ENCODE results near the gene USP19.

USP19 gene

DNA sequence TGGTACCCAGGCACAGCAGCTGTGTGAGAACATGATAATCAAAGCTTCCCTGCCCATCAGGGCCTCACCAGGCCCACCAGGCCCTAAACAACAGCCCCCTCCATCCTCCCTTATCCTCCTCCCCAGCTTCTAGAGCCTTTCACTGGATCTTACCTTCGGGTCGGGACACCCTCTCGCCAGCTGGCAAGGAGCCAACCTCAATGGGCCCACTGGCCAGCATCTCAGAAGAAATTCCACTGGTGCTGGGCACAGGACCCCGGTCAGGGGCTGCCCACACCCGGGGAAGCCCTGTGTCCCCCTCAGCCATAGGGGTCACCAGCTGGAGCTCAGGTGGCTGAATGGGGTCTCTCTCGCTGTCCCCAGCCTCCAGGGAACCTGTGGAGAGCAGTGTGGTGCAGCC lies 9.3 kb downstream of the USP19 start:
- TF ChIP-seq, protein P1, sequence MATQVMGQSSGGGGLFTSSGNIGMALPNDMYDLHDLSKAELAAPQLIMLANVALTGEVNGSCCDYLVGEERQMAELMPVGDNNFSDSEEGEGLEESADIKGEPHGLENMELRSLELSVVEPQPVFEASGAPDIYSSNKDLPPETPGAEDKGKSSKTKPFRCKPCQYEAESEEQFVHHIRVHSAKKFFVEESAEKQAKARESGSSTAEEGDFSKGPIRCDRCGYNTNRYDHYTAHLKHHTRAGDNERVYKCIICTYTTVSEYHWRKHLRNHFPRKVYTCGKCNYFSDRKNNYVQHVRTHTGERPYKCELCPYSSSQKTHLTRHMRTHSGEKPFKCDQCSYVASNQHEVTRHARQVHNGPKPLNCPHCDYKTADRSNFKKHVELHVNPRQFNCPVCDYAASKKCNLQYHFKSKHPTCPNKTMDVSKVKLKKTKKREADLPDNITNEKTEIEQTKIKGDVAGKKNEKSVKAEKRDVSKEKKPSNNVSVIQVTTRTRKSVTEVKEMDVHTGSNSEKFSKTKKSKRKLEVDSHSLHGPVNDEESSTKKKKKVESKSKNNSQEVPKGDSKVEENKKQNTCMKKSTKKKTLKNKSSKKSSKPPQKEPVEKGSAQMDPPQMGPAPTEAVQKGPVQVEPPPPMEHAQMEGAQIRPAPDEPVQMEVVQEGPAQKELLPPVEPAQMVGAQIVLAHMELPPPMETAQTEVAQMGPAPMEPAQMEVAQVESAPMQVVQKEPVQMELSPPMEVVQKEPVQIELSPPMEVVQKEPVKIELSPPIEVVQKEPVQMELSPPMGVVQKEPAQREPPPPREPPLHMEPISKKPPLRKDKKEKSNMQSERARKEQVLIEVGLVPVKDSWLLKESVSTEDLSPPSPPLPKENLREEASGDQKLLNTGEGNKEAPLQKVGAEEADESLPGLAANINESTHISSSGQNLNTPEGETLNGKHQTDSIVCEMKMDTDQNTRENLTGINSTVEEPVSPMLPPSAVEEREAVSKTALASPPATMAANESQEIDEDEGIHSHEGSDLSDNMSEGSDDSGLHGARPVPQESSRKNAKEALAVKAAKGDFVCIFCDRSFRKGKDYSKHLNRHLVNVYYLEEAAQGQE (IDR thresholded peaks at IDR 0.05; ENCODE audit: low read depth) = no peak
- TF ChIP-seq TAF1 (IDR thresholded peaks at IDR 0.05; ENCODE audit: low read depth) (no peak), RAD21 (IDR thresholded peaks at IDR 0.05; ENCODE audit: low read depth) (no peak), YY1 (IDR thresholded peaks at IDR 0.05; ENCODE audit: low read depth) (no peak), FOXM1 (IDR thresholded peaks at IDR 0.05; ENCODE audit: borderline replicate concordance, low read depth) (no peak), CREB1 (IDR thresholded peaks at IDR 0.05; ENCODE audit: low read depth) (no peak), ZBTB7A (IDR thresholded peaks at IDR 0.05; ENCODE audit: low read depth) (no peak), CEBPB (IDR thresholded peaks at IDR 0.05) (no peak), EP300 (IDR thresholded peaks at IDR 0.05; ENCODE audit: borderline replicate concordance) (no peak), TCF12 (IDR thresholded peaks at IDR 0.05; ENCODE audit: low read depth) (no peak), EGR1 (IDR thresholded peaks at IDR 0.05) (no peak)
- TF ChIP-seq, protein P2, sequence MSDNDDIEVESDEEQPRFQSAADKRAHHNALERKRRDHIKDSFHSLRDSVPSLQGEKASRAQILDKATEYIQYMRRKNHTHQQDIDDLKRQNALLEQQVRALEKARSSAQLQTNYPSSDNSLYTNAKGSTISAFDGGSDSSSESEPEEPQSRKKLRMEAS (IDR thresholded peaks at IDR 0.05) = no peak
- TF ChIP-seq, protein P3, sequence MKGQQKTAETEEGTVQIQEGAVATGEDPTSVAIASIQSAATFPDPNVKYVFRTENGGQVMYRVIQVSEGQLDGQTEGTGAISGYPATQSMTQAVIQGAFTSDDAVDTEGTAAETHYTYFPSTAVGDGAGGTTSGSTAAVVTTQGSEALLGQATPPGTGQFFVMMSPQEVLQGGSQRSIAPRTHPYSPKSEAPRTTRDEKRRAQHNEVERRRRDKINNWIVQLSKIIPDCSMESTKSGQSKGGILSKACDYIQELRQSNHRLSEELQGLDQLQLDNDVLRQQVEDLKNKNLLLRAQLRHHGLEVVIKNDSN (IDR thresholded peaks at IDR 0.05) = no peak

DNA sequence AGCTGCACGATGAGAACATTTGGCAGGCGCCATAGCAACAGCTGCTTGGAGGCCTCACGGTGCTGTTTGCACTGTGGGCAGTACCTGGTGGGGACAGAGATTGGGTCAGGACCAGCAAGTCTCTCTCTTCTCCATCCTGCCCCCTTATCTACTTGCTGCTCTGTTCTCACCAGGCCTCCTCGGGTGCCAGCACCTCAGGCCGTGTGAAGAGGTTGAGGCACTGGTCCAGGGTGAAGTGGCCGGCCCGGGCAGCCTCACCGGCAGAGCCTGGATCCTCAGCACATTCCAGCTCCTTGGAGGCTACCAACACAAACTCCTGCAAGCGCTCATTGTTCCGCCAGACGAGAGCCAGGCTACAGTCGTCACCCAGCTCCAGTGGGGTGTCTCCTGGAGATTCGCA lies 9.8 kb downstream of the USP19 start:
- TF ChIP-seq YY1 (IDR thresholded peaks at IDR 0.05; ENCODE audit: low read depth) (no peak), TAF1 (IDR thresholded peaks at IDR 0.05; ENCODE audit: low read depth) (no peak), TEAD4 (IDR thresholded peaks at IDR 0.05) (no peak), FOXM1 (IDR thresholded peaks at IDR 0.05; ENCODE audit: borderline replicate concordance, low read depth) (no peak), CEBPB (IDR thresholded peaks at IDR 0.05) (no peak), EGR1 (IDR thresholded peaks at IDR 0.05) (no peak), NFIC (IDR thresholded peaks at IDR 0.05) (no peak)
- TF ChIP-seq, protein P2 (IDR thresholded peaks at IDR 0.05) = no peak

DNA sequence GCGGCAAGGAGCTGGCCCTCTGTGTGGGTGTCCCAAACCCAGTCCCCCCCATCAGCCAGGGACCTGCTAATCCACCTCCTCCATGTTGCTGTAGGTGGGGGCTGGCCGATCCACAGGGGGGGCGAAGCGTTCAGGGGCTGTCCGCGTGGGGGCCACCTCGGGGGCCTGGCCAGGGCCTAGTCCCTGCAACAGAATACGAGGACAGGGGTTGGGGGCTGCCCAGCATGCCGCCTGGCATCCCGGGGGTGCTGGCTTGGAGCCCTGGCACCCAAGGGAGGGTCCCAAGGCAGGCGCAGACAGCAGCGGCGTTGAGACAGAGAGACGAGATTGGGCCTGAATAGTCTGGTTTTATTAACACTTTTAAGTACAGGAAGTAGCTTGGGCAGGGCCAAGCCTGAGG lies 12.3 kb downstream of the USP19 start:
- no peak for TF ChIP-seq EGR1 (IDR thresholded peaks at IDR 0.05)
- no peak for TF ChIP-seq RAD21 (IDR thresholded peaks at IDR 0.05; ENCODE audit: low read depth)
- TF ChIP-seq CREB1 (IDR thresholded peaks at IDR 0.05; ENCODE audit: low read depth) = no peak
- TF ChIP-seq, protein P2 (IDR thresholded peaks at IDR 0.05) = no peak
- no peak for TF ChIP-seq EP300 (IDR thresholded peaks at IDR 0.05; ENCODE audit: borderline replicate concordance)

DNA sequence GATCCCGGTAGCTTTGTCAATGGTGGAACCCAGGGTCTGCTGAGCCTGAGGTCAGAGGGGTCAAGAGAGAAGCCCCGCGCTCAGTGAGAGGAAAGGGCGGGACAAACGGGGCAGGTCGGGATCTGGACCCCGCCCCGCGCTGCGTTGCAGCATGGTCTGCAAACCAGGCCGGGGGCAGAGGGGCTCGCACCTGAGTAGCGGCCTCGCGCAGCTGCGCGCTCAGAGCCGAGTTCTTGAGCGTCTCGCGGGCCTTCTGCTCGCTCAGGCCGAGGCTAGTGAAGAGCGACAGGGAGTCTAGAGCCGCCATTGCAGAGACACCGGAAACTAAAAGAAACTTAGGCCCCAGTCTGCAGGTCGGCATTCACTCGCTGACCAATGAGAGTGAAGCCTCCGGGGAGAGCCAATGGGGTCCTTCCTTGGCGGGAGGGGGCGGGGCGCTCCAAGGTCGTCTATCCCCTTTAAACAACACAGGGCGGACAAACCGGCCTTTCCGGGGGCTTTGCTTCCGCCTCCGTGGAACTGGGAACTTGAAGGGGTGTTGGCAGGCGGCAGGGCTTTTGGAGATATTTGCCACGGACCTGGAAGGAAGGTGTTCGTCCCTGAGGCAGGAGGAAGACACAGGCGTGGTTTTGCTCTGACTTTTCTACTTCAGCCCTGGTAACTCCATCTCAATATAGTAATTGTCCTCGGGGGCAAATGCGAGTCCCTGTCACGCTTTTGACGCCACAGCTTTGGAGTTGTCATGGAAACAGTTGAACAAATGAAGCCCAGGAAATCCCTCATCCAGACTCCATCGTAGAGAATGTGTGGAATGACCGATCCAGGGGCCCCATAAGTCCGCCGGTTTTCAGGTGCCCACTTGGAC lies 16.0 kb downstream of the USP19 start, which contains the start of gene QARS1:
Gene QARS1 (minus strand): TSS at position 331 of the 865 bp plus-strand sequence. CDS start 24 bp downstream, at position 307.
- peak; percentile 47; the same call in 1 of the 2 replicates for TF ChIP-seq TCF12 (IDR thresholded peaks at IDR 0.05; ENCODE audit: low read depth)
- no peak for TF ChIP-seq NFIC (IDR thresholded peaks at IDR 0.05)
- TF ChIP-seq EP300 (IDR thresholded peaks at IDR 0.05; ENCODE audit: borderline replicate concordance) = peak; percentile 20; the same call in 1 of the 2 replicates
- TF ChIP-seq ZBTB7A (IDR thresholded peaks at IDR 0.05; ENCODE audit: low read depth) = no peak
- peak; percentile 92 for TF ChIP-seq YY1 (IDR thresholded peaks at IDR 0.05; ENCODE audit: low read depth)
- no peak for TF ChIP-seq RAD21 (IDR thresholded peaks at IDR 0.05; ENCODE audit: low read depth)
- TF ChIP-seq CEBPB (IDR thresholded peaks at IDR 0.05) = no peak
- peak; percentile 87 for TF ChIP-seq TAF1 (IDR thresholded peaks at IDR 0.05; ENCODE audit: low read depth)
- no peak; the same call in 1 of the 2 replicates for TF ChIP-seq TEAD4 (IDR thresholded peaks at IDR 0.05)
- TF ChIP-seq, protein P1 (IDR thresholded peaks at IDR 0.05; ENCODE audit: low read depth) = no peak
- TF ChIP-seq, protein P2 (IDR thresholded peaks at IDR 0.05) = peak; percentile 36
- TF ChIP-seq FOXM1 (IDR thresholded peaks at IDR 0.05; ENCODE audit: borderline replicate concordance, low read depth) = peak; percentile 43; the same call in 1 of the 2 replicates
- no peak for TF ChIP-seq CREB1 (IDR thresholded peaks at IDR 0.05; ENCODE audit: low read depth)
- TF ChIP-seq, protein P3 (IDR thresholded peaks at IDR 0.05) = no peak

DNA sequence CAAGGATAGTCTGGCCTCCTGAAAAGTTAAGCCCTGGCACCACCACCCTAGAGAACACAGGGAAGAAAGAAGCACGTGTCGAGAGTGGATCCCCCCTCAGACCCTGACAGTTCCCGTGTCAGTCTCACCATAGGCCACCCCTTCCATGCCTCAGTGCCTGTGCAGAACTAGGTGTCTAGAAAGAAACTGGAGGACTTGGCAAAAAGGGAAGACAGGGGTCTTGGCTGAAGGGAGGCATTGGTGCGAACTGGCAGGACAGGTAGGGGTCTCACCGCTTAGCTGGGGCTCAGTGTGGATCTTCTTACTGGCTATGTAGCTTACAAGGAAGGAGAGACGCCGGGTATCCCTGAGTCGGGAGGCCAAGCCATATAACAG lies 16.6 kb downstream of the USP19 start:
- TF ChIP-seq CREB1 (IDR thresholded peaks at IDR 0.05; ENCODE audit: low read depth) = no peak
- TF ChIP-seq TEAD4 (IDR thresholded peaks at IDR 0.05) = no peak
- no peak for TF ChIP-seq EGR1 (IDR thresholded peaks at IDR 0.05)
- TF ChIP-seq TAF1 (IDR thresholded peaks at IDR 0.05; ENCODE audit: low read depth) = no peak
- no peak for TF ChIP-seq ZBTB7A (IDR thresholded peaks at IDR 0.05; ENCODE audit: low read depth)
- no peak for TF ChIP-seq NFIC (IDR thresholded peaks at IDR 0.05)
- no peak for TF ChIP-seq YY1 (IDR thresholded peaks at IDR 0.05; ENCODE audit: low read depth)
- TF ChIP-seq, protein P1 (IDR thresholded peaks at IDR 0.05; ENCODE audit: low read depth) = no peak

Data from Ishikawa (cell line).